A549 (cell line): ENCODE measurements around the gene PRKG1. TPM values are rescaled to one million over a fixed set of nuclear protein-coding genes. Genes with fewer than 3 reads are reported as not detected.
A peak's percentile ranks its signal among the peaks of the same experiment; 100 is the strongest.

Source experiments
- ATAC-seq, 2 experiments: fragments of 200-7000 bp in 1 of 2; fragments of >200 bp in 1 of 2; cut with Nextera tagmentation in 1 of 2; cut with Tn5 transposase in 1 of 2; 3 replicates each; pipeline versions ENCODE4 v1.8.0 to v1.9.1; 2018 to 2020; ENCODE audit warnings: mild to moderate bottlenecking in 1 of 2, moderate library complexity in 1 of 2
- CTCF ChIA-PET: fragments of 300-600 bp; sonication (Branson Sonifier 250); formaldehyde crosslinking; extraction: SDS; loops from one replicate; lab custom pipeline; 2021; ENCODE audit warnings: antibody characterized with exemption, inconsistent platforms; lab: Yijun Ruan, JAX
- POLR2A ChIA-PET: fragments of 350-600 bp; formaldehyde crosslinking; extraction: SDS; loops from one replicate; lab custom pipeline; 2021; ENCODE audit warnings: antibody characterized with exemption, inconsistent platforms; lab: Yijun Ruan, JAX
- DNase-seq, 2 experiments: peaks; one replicate each; pipeline versions ENCODE4 v3.0.0 to v3.0.0-alpha.2; 2011 to 2016; ENCODE audit warnings: low read depth in 1 of 2, low spot score in 1 of 2
- FAIRE-seq: peaks from 2 replicates; lab custom pipeline; 2011; peaks lifted over from hg19 to GRCh38; lab: Jason Lieb, UNC
- H3K27ac ChIP-seq, 2 experiments: fragments of >200 bp; sonication (Bioruptor Twin); formaldehyde crosslinking; 3 replicates each; pipeline ENCODE4 v1.5.1; 2016 to 2017
- H3K4me1 ChIP-seq: fragments of >200 bp; sonication (Bioruptor Twin); formaldehyde crosslinking; 3 replicates; pipeline ENCODE4 v1.6.1; 2016
- H3K4me2 ChIP-seq: fragments of >200 bp; sonication (Bioruptor Twin); formaldehyde crosslinking; 3 replicates; pipeline ENCODE4 v1.6.1; 2016
- H3K4me3 ChIP-seq: fragments of >200 bp; sonication (Bioruptor Twin); formaldehyde crosslinking; 3 replicates; pipeline ENCODE4 v1.5.1; 2016
- H3K9me3 ChIP-seq: fragments of >200 bp; sonication (Bioruptor Twin); formaldehyde crosslinking; 3 replicates; pipeline ENCODE4 v1.6.1; 2016
- CEBPB ChIP-seq, 2 experiments: fragments of >200 bp in 1 of 2; sonication (Bioruptor Twin) in 1 of 2; formaldehyde crosslinking in 1 of 2; IDR thresholded peaks; 2 replicates each; pipeline ENCODE4 v1.6.1; 2012 to 2016
- CHD4 ChIP-seq: fragments of 200-600 bp; sonication (generic); IDR thresholded peaks from 2 replicates; pipeline ENCODE4 v1.6.1; 2016; ENCODE audit warnings: antibody characterized with exemption, mild to moderate bottlenecking, borderline replicate concordance
- CTCF ChIP-seq: fragments of >200 bp; sonication (Bioruptor Twin); formaldehyde crosslinking; IDR thresholded peaks from 3 replicates; pipeline ENCODE4 v1.5.1; 2016
- E2F6 ChIP-seq: IDR thresholded peaks from 2 replicates; pipeline ENCODE4 v1.6.1; 2012; ENCODE audit warnings: low read depth, borderline replicate concordance
- EHF ChIP-seq: fragments of 250-450 bp; sonication (Bioruptor Pico); IDR thresholded peaks from 2 replicates; pipeline ENCODE4 v1.5.0; 2020; ENCODE audit warnings: mild to moderate bottlenecking
- ELK1 ChIP-seq: fragments of 150-350 bp; IDR thresholded peaks from 2 replicates; pipeline ENCODE4 v1.6.1; 2014; ENCODE audit warnings: low read depth, mild to moderate bottlenecking, low read length
- EP300 ChIP-seq, 2 experiments: fragments of >200 bp; sonication (Bioruptor Twin); formaldehyde crosslinking; IDR thresholded peaks; 2 replicates in 1 of 2; 3 replicates in 1 of 2; pipeline ENCODE4 v1.6.1; 2016 to 2017
- FOXS1 ChIP-seq: fragments of 250-450 bp; sonication (Bioruptor Pico); IDR thresholded peaks from 2 replicates; pipeline ENCODE4 v1.5.0; 2020; ENCODE audit warnings: mild to moderate bottlenecking, moderate library complexity
- GATA3 ChIP-seq: IDR thresholded peaks from 2 replicates; pipeline ENCODE4 v1.6.1; 2012; ENCODE audit warnings: borderline replicate concordance
- HDAC2 ChIP-seq: fragments of 200-600 bp; sonication (generic); IDR thresholded peaks from 2 replicates; pipeline ENCODE4 v1.6.1; 2016
- HES2 ChIP-seq: fragments of >200 bp; sonication (Bioruptor Twin); formaldehyde crosslinking; IDR thresholded peaks from 2 replicates; pipeline ENCODE4 v1.6.1; 2016
- HOXB13 ChIP-seq: fragments of 250-450 bp; sonication (Bioruptor Pico); IDR thresholded peaks from 2 replicates; pipeline ENCODE4 v1.5.0; 2020; ENCODE audit warnings: low read depth, mild to moderate bottlenecking, moderate library complexity
- HOXB5 ChIP-seq: fragments of 250-450 bp; sonication (Bioruptor Pico); IDR thresholded peaks from 2 replicates; pipeline ENCODE4 v1.5.0; 2020; ENCODE audit warnings: mild to moderate bottlenecking, moderate library complexity
- JUN ChIP-seq, 2 experiments: fragments of >200 bp; sonication (Bioruptor Twin); formaldehyde crosslinking; IDR thresholded peaks; 2 replicates in 1 of 2; 3 replicates in 1 of 2; pipeline ENCODE4 v1.6.1; 2016 to 2017
- KDM1A ChIP-seq: fragments of 200-600 bp; sonication (generic); IDR thresholded peaks from 2 replicates; pipeline ENCODE4 v1.6.1; 2016; ENCODE audit warnings: low read depth, mild to moderate bottlenecking
- KDM5A ChIP-seq: fragments of 200-600 bp; sonication (generic); IDR thresholded peaks from 2 replicates; pipeline ENCODE4 v1.6.1; 2016; ENCODE audit warnings: antibody characterized with exemption, mild to moderate bottlenecking
- MAFK ChIP-seq: fragments of 450-650 bp; IDR thresholded peaks from 2 replicates; pipeline ENCODE4 v1.6.1; 2014; ENCODE audit not compliant: partially characterized antibody
- MAZ ChIP-seq: fragments of 150-350 bp; IDR thresholded peaks from 2 replicates; pipeline ENCODE4 v1.6.1; 2014; ENCODE audit warnings: antibody characterized with exemption, low read depth, low read length, borderline replicate concordance
- NR3C1 ChIP-seq: fragments of >200 bp; sonication (Bioruptor Twin); formaldehyde crosslinking; IDR thresholded peaks from 3 replicates; pipeline ENCODE4 v1.6.1; 2017
- POLR2A ChIP-seq: IDR thresholded peaks from 2 replicates; pipeline ENCODE4 v1.6.1; 2012; ENCODE audit warnings: mild to moderate bottlenecking, low read length
- RAD21 ChIP-seq, 2 experiments: fragments of >200 bp in 1 of 2; sonication (Bioruptor Twin) in 1 of 2; formaldehyde crosslinking in 1 of 2; IDR thresholded peaks in 1 of 2; conservative IDR thresholded peaks in 1 of 2; 2 replicates in 1 of 2; 3 replicates in 1 of 2; pipeline ENCODE4 v1.6.1; 2012 to 2018; ENCODE audit warnings: inconsistent platforms in 1 of 2
- REST ChIP-seq: fragments of 200-600 bp; sonication (generic); IDR thresholded peaks from 2 replicates; pipeline ENCODE4 v1.6.1; 2016; ENCODE audit warnings: antibody characterized with exemption, mild to moderate bottlenecking, moderate library complexity
- RFX5 ChIP-seq: fragments of 450-650 bp; IDR thresholded peaks from 2 replicates; pipeline ENCODE4 v1.7.1; 2014; ENCODE audit warnings: antibody characterized with exemption, mild to moderate bottlenecking, moderate library complexity
- USF2 ChIP-seq: fragments of 450-650 bp; IDR thresholded peaks from 2 replicates; pipeline ENCODE4 v1.6.1; 2014; ENCODE audit warnings: antibody characterized with exemption
- WGBS: methylation state at CpG from one replicate; pipeline ENCODE4 v1.1.6; 2017; ENCODE audit errors: missing lambda C conversion rate; 5-methylcytosine and 5-hydroxymethylcytosine counted together
- polyA plus RNA-seq, 4 experiments: library from polyadenylated mRNA; depleted of rRNA in 3 of 4; stranded (reverse); fragments of >200 nt; fragmentation: RNase III in 1 of 4; extraction: RNeasy Plus Mini Kit Qiagen cat#74134 plus additional on column Dnase treatment in 1 of 4; gene quantifications; 2 replicates in 3 of 4; 3 replicates in 1 of 4; pipeline ENCODE4 v1.2.3, GENCODE V29; 2011 to 2017

PRKG1 gene
- polyA plus RNA-seq, 2 of the 4 experiments (the other 2 are of a cell fraction) = not detected

- CTCF ChIA-PET = no interaction called here
- Histone ChIP-seq H3K4me1 (no peaks in the 10 kb centered on the region), H3K4me3 (no peak overlapping the region), H3K9me3 (no peaks in the 10 kb centered on the region), H3K4me2 (no peak overlapping the region), H3K27ac (no peak overlapping the region)
- POLR2A ChIA-PET = no interaction called here
- ATAC-seq (no peak), DNase-seq (no peak), FAIRE-seq (no peak)
- no peak for TF ChIP-seq CHD4
- TF ChIP-seq CTCF = no peak
- TF ChIP-seq ELK1 = no peak
- no peak for TF ChIP-seq HES2
- TF ChIP-seq KDM5A = no peak
- TF ChIP-seq CEBPB (IDR thresholded peaks at IDR 0.05) = no peak
- no peak for TF ChIP-seq POLR2A
- TF ChIP-seq USF2 = no peak
- TF ChIP-seq FOXS1 (CRISPR knock-in tag) = no peak
- TF ChIP-seq NR3C1 = no peak
- TF ChIP-seq RAD21 (conservative IDR thresholded peaks at IDR 0.05 in 1 of 2, IDR thresholded peaks at IDR 0.05 in 1 of 2) = no peak
- no peak for TF ChIP-seq GATA3
- no peak for TF ChIP-seq REST
- TF ChIP-seq HDAC2 = no peak
- no peak for TF ChIP-seq HOXB13 (CRISPR knock-in tag)
- no peak for TF ChIP-seq JUN (IDR thresholded peaks at IDR 0.05)
- no peak for TF ChIP-seq MAZ
- no peak for TF ChIP-seq RFX5
- TF ChIP-seq HOXB5 (CRISPR knock-in tag) = no peak
- no peak for TF ChIP-seq KDM1A
- 38% methylated on average over 4 of the region's 4 CpGs for WGBS
Measured at GRCh38 chr10:51857305-51857704, 783.0 kb downstream of the PRKG1 start.

- WGBS = 9% methylated on average over 4 of the region's 4 CpGs
- ATAC-seq (no peak), FAIRE-seq (no peak)
- H3K4me2 ChIP-seq = no peak overlapping the region
- TF ChIP-seq EP300 (IDR thresholded peaks at IDR 0.05) = no peak
- no peak for TF ChIP-seq E2F6
- no peak for TF ChIP-seq POLR2A
- TF ChIP-seq MAFK = peak; percentile 55
- TF ChIP-seq EHF = no peak
- TF ChIP-seq, all 56 proteins: peak for 1
- no peak overlapping the region for H3K4me3 ChIP-seq
- ChIA-PET CTCF (no interaction called here), POLR2A (no interaction called here)
- no peaks in the 10 kb centered on the region for H3K9me3 ChIP-seq
- H3K27ac ChIP-seq = no peak overlapping the region
- no peaks in the 10 kb centered on the region for H3K4me1 ChIP-seq
- no peak for DNase-seq
Measured at GRCh38 chr10:51860257-51860656, 786.0 kb downstream of the PRKG1 start.
